ENCODE data around the gene TMEM248. TPM values are rescaled to one million over a fixed set of nuclear protein-coding genes. Genes with fewer than 3 reads are reported as not detected.

TMEM248 gene
- total and polyA plus RNA-seq, 2 donors from 2014 or later, result 38.2 to 113 TPM

DNA sequence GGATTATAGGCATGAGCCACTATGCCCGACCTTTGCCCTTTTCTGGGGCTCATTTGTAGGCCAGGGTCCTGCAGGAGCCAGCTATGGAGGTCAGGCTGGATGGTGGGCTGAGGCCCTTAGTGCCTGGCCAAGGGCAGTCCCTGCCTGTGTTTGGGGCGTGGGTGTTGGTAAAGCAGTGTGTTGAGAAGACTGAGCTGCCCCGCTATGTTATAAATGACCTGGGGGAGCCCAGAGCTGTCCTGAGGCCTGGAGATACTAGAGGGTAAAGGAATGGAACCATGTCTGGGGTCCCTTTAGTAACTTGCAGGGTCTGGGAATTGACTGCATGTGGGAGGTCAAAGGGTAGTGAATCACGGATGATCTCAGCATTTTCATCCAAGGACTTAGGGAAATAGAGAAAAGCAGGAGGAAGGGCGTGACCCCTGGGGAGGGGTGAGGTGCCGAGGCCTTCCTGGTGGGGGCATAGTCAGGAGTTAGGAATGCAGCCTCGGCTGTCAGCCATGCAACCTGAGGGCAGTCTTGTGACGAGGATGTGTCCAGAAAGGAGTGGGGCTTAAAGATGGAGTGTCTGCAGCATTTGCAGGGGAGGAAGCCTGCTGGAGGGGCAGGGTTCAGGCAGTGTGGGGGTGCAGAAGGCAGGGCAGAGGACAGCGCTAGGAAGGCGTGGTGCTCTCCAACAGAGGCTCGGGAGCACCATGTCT, 31.5 kb downstream of the TMEM248 start:
- no peaks in the 10 kb centered on the region for H3K27me3 ChIP-seq (ENCODE audit: control insufficient read depth, insufficient read depth, low read length)
- H3K4me3 ChIP-seq (ENCODE audit: low read length in 3 of 3), result no peak overlapping the region
- H3K9me3 ChIP-seq (ENCODE audit: control insufficient read depth in 2 of 3, insufficient read depth in 1 of 3, low read length in 3 of 3), result no peaks in the 10 kb centered on the region
- FAIRE-seq, result no peak
- TF ChIP-seq, protein P1, sequence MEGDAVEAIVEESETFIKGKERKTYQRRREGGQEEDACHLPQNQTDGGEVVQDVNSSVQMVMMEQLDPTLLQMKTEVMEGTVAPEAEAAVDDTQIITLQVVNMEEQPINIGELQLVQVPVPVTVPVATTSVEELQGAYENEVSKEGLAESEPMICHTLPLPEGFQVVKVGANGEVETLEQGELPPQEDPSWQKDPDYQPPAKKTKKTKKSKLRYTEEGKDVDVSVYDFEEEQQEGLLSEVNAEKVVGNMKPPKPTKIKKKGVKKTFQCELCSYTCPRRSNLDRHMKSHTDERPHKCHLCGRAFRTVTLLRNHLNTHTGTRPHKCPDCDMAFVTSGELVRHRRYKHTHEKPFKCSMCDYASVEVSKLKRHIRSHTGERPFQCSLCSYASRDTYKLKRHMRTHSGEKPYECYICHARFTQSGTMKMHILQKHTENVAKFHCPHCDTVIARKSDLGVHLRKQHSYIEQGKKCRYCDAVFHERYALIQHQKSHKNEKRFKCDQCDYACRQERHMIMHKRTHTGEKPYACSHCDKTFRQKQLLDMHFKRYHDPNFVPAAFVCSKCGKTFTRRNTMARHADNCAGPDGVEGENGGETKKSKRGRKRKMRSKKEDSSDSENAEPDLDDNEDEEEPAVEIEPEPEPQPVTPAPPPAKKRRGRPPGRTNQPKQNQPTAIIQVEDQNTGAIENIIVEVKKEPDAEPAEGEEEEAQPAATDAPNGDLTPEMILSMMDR (IDR thresholded peaks at IDR 0.05; ENCODE audit: borderline replicate concordance, extremely low read depth, insufficient read depth), result no peak
- intact Hi-C loops (cut with DNase I), result no loop called here
- no peak overlapping the region for H3K9ac ChIP-seq (ENCODE audit: low read length in 3 of 3)
- no peak overlapping the region for H3K27ac ChIP-seq (ENCODE audit: low read depth in 2 of 2, low read length in 2 of 2)
- H3K4me1 ChIP-seq (ENCODE audit: control insufficient read depth in 2 of 3, insufficient read depth in 2 of 3, low read depth in 1 of 3, low read length in 3 of 3), result no peaks in the 10 kb centered on the region
- peaks cover 10 to 47% (median 44%) of the 10 kb centered on the region in 3 donors for H3K36me3 ChIP-seq (ENCODE audit: control insufficient read depth in 2 of 3, insufficient read depth in 3 of 3, low read length in 3 of 3)
- DNase-seq, result no peak

DNA sequence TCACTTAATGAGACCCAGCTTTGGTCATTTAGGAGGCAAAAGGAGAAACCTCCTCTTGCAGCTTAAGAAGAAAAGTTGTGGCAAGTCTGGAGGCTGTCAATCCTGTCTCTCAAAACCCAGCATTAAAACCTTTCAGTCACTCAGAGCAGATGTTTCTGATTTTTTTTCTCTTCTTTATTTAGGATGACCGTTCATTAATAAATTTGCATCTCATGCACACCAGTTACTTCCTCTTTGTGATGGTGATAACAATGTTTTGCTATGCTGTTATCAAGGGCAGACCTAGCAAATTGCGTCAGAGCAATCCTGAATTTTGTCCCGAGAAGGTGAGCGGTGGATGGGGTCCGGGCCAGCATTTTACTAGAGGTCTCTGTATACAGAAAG, 32.0 kb downstream of the TMEM248 start:
- intact Hi-C loops (cut with DNase I), result no loop called here
- TF ChIP-seq, protein P1 (IDR thresholded peaks at IDR 0.05; ENCODE audit: borderline replicate concordance, extremely low read depth, insufficient read depth), result no peak
- H3K27ac ChIP-seq (ENCODE audit: low read depth in 2 of 2, low read length in 2 of 2), result no peak overlapping the region
- H3K4me1 ChIP-seq (ENCODE audit: control insufficient read depth in 2 of 3, insufficient read depth in 2 of 3, low read depth in 1 of 3, low read length in 3 of 3), result no peaks in the 10 kb centered on the region
- DNase-seq (no peak), FAIRE-seq (no peak)
- no peaks in the 10 kb centered on the region for H3K9me3 ChIP-seq (ENCODE audit: control insufficient read depth in 2 of 3, insufficient read depth in 1 of 3, low read length in 3 of 3)
- no peak overlapping the region for H3K4me3 ChIP-seq (ENCODE audit: low read length in 3 of 3)
- H3K36me3 ChIP-seq (ENCODE audit: control insufficient read depth in 2 of 3, insufficient read depth in 3 of 3, low read length in 3 of 3), result peaks cover 10 to 49% (median 41%) of the 10 kb centered on the region in 3 donors
- no peaks in the 10 kb centered on the region for H3K27me3 ChIP-seq (ENCODE audit: control insufficient read depth, insufficient read depth, low read length)
- H3K9ac ChIP-seq (ENCODE audit: low read length in 3 of 3), result no peak overlapping the region

DNA sequence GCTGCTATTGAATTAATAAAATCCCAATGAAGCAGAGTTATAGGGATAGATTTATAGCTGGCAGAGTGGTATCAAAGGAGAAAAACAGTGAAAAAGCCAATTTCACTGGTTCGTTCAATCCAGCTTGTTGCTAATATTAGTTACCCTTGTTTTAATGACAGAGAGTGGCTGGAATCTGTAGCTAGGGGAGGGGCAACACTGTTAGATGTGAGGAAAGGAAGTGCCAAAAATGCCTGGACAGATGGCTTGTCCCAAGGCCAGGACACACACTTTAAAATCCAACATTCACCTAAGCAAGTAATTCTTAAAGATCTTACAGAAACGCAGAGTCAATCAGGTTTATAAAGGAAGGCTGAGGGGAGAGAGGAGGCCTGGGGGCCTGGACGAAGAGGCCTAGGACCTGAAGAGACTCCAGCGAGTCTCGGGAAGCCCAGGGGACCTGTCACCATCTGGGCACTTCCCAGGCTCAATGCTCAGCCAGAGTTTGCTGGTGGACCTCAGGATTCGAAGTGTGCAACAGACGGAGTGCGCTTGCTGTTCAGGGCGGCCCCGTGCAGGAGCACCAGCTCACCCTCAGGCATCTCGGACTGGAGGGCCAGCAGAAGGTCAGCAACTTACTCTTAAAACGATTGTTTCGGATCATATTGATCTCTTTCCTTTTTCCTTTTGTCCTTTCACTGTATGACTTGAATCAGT, 36.7 kb downstream of the TMEM248 start:
- TF ChIP-seq, protein P1 (IDR thresholded peaks at IDR 0.05; ENCODE audit: borderline replicate concordance, extremely low read depth, insufficient read depth), result no peak
- Histone ChIP-seq H3K36me3 (ENCODE audit: control insufficient read depth in 2 of 3, insufficient read depth in 3 of 3, low read length in 3 of 3) (peaks cover 5 to 24% (median 22%) of the 10 kb centered on the region in 3 donors), H3K4me1 (ENCODE audit: control insufficient read depth in 2 of 3, insufficient read depth in 2 of 3, low read depth in 1 of 3, low read length in 3 of 3) (no peaks in the 10 kb centered on the region), H3K9ac (ENCODE audit: low read length in 3 of 3) (no peak overlapping the region), H3K27me3 (ENCODE audit: control insufficient read depth, insufficient read depth, low read length) (no peaks in the 10 kb centered on the region), H3K4me3 (ENCODE audit: low read length in 3 of 3) (no peak overlapping the region), H3K9me3 (ENCODE audit: control insufficient read depth in 2 of 3, insufficient read depth in 1 of 3, low read length in 3 of 3) (no peaks in the 10 kb centered on the region), H3K27ac (ENCODE audit: low read depth in 2 of 2, low read length in 2 of 2) (no peak overlapping the region)
- intact Hi-C loops (cut with DNase I), result no loop called here
- no peak for FAIRE-seq
- no peak for DNase-seq
